PFSK-1 (cell line): ENCODE measurements around the gene IFT80.

Experiments used
- FOXP2 ChIP-seq: optimal IDR thresholded peaks from 2 replicates; pipeline ENCODE3; 2011; ENCODE audit warnings: borderline replicate concordance, control low read depth, inconsistent platforms; ENCODE audit not compliant: insufficient read depth; ENCODE audit errors: extremely low read length, extremely low read depth
- POLR2AphosphoS5 ChIP-seq: IDR thresholded peaks from 2 replicates; pipeline ENCODE4 v1.6.1; 2012; ENCODE audit warnings: low read depth, mild to moderate bottlenecking, control low read depth, low read length, moderate library complexity
- SIN3A ChIP-seq: IDR thresholded peaks from 2 replicates; pipeline ENCODE4 v1.6.1; 2012; ENCODE audit warnings: mild to moderate bottlenecking, low read length, moderate library complexity, borderline replicate concordance; ENCODE audit not compliant: insufficient read depth
- TAF1 ChIP-seq: IDR thresholded peaks from 2 replicates; pipeline ENCODE4 v1.6.1; 2012; ENCODE audit warnings: low read length, control low read depth, borderline replicate concordance; ENCODE audit not compliant: insufficient read depth
- TF ChIP-seq, protein P1 (sequence below), 2 experiments: IDR thresholded peaks; 2 replicates each; pipeline versions ENCODE4 v1.6.1 to v1.8.0; 2011 to 2012; ENCODE audit warnings: low read depth in 2 of 2, low read length in 2 of 2, control low read depth in 1 of 2, inconsistent platforms in 1 of 2, mild to moderate bottlenecking in 1 of 2, moderate library complexity in 1 of 2; ENCODE audit not compliant: insufficient read depth in 1 of 2

IFT80 gene

DNA sequence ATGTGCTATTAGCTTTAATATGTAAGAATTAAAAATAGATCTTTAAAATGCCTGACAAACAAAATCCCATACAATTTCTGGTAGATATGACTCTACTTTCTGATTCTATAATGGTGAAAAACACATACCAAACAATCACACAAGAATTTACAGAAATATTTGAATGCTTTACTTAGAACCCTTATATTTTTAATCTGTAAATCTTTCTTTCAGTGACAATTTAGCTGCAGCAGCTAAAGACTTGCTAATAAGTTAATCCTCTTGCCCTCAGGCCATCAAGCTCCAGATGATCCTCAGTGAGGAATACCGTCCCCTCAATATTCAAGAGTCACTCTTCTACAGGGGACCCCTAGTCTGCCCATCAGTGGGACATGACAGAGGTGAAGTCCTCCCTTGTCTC, 118.2 kb downstream of the IFT80 start:
- TF ChIP-seq, protein P1, sequence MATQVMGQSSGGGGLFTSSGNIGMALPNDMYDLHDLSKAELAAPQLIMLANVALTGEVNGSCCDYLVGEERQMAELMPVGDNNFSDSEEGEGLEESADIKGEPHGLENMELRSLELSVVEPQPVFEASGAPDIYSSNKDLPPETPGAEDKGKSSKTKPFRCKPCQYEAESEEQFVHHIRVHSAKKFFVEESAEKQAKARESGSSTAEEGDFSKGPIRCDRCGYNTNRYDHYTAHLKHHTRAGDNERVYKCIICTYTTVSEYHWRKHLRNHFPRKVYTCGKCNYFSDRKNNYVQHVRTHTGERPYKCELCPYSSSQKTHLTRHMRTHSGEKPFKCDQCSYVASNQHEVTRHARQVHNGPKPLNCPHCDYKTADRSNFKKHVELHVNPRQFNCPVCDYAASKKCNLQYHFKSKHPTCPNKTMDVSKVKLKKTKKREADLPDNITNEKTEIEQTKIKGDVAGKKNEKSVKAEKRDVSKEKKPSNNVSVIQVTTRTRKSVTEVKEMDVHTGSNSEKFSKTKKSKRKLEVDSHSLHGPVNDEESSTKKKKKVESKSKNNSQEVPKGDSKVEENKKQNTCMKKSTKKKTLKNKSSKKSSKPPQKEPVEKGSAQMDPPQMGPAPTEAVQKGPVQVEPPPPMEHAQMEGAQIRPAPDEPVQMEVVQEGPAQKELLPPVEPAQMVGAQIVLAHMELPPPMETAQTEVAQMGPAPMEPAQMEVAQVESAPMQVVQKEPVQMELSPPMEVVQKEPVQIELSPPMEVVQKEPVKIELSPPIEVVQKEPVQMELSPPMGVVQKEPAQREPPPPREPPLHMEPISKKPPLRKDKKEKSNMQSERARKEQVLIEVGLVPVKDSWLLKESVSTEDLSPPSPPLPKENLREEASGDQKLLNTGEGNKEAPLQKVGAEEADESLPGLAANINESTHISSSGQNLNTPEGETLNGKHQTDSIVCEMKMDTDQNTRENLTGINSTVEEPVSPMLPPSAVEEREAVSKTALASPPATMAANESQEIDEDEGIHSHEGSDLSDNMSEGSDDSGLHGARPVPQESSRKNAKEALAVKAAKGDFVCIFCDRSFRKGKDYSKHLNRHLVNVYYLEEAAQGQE (IDR thresholded peaks at IDR 0.05; ENCODE audit: insufficient read depth in 1 of 2, low read depth in 2 of 2, low read length in 2 of 2): no peak
- TF ChIP-seq FOXP2: no peak
- no peak for TF ChIP-seq POLR2AphosphoS5
- no peak for TF ChIP-seq SIN3A
- TF ChIP-seq TAF1: no peak

DNA sequence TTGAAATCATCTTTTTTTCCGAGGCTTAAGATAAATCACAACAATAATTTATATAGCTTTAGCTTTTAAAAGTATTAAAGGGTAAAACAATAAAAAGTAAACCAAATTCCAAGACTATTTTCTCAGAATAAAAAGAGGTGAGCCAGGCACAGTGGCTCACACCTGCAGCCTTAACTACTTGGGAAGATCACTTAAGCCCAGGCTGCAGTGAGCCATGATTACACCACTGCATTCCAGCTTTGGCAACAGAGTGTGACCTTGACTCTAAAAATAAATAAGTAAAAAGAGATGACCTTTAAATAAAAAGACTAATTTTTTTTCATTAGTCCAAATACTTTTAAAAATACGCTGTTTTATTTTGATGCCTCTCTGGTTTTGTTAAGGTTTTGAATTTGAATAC, 119.4 kb downstream of the IFT80 start:
- TF ChIP-seq TAF1 (no peak), SIN3A (no peak)
- TF ChIP-seq, protein P1 (IDR thresholded peaks at IDR 0.05; ENCODE audit: insufficient read depth in 1 of 2, low read depth in 2 of 2, low read length in 2 of 2): no peak

DNA sequence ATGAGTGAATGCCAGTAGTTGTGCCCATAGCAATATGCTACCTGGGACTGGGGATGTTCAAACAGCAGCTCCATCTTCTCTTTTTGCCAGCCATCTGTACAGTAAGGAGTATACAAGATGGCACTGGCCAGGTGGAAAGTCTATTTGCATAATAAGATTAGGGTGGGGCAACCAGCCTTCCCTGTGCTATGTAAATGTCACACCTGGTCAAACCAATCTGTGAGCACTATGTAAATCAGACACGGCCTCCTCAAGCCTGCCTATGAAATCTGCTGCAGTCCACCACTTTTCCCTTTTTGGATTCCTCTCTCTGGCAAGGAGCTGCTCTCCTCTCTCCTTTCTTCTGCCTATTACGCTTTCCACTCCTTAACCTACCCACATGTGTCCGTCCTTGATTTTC, 120.8 kb downstream of the IFT80 start:
- TF ChIP-seq POLR2AphosphoS5 (no peak), TAF1 (no peak), SIN3A (no peak), FOXP2 (no peak)
- TF ChIP-seq, protein P1 (IDR thresholded peaks at IDR 0.05; ENCODE audit: insufficient read depth in 1 of 2, low read depth in 2 of 2, low read length in 2 of 2): no peak

DNA sequence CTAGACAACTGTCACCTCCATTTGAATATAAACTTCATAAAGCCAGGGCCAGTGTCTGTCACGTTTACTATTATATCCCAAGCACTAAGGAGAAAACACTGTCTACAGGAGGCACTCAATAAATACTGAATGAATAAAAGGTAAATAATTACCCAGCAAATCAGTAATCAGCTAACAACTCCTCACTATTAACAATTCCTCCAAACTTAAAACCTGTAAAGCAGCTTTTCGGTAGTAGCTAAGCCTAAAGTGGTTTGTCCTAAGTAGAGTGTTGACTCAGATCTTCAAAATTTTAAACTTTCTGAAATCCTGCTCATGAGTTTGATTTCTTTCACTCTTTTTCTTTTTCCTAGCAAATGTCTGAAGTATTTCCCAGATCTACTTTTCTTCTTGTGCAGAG, 133.9 kb downstream of the IFT80 start:
- TF ChIP-seq, protein P1 (IDR thresholded peaks at IDR 0.05; ENCODE audit: insufficient read depth in 1 of 2, low read depth in 2 of 2, low read length in 2 of 2): no peak
- no peak for TF ChIP-seq FOXP2
- TF ChIP-seq SIN3A: no peak
- TF ChIP-seq TAF1: no peak
- no peak for TF ChIP-seq POLR2AphosphoS5

DNA sequence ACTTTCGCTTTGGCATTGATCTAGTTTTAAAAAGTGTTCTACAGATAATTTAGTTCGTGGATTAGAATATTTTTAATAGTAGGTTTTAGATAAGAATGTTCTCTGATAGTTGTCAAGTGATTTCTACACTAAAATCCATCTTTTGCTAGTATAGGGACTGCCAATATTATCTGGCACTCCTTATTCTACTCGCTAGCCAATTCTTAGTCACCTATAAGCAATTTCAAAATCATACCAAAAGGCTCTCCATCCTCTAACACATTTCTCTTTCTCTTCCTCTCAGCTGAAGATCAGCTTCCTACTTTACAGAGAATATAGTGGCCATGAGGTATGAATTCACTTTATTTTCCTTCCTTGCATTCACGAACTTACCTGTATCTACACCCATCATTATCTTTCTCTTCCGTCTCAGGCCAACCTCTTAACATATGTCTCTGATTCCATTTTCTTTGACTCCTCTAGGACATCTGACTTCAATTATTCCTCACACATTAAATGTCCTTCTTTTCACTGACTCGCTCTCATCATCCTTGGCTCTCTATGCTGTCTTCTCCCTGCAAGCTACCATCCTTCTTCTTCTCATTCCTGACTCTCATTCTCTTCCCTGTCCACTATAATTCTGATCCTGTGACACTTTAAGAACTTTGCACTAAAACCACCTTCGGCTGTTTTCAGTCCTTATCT, 138.3 kb downstream of the IFT80 start:
- TF ChIP-seq, protein P1 (IDR thresholded peaks at IDR 0.05; ENCODE audit: insufficient read depth in 1 of 2, low read depth in 2 of 2, low read length in 2 of 2): no peak
- TF ChIP-seq POLR2AphosphoS5 (no peak), SIN3A (no peak), FOXP2 (no peak), TAF1 (no peak)
